Measurements from ENCODE around the gene TAF6. TPM values are rescaled to one million over a fixed set of nuclear protein-coding genes. Genes with fewer than 3 reads are reported as not detected.

TAF6 gene
- total and polyA plus RNA-seq, 9 of the 15 experiments (the other 6 are each of a cell fraction or from before 2014, with no cell fraction given) = 0.78 to 78.7 (median 21.3) TPM

GRCh38 chr7:100126931-100127865, 8.0 kb upstream of the TAF6 start, which contains the start of gene MBLAC1 (continued):
- TF ChIP-seq HMGXB4 (CRISPR knock-in tag; IDR thresholded peaks at IDR 0.05) = peak; percentile 21; the same call in 1 of the 2 replicates
- peak; percentile 93 for TF ChIP-seq TCF7L2 (IDR thresholded peaks at IDR 0.05; ENCODE audit: low read depth, low read length)
- TF ChIP-seq HNRNPL (IDR thresholded peaks at IDR 0.05; ENCODE audit: low read depth, low read length) = peak; percentile 12; the same call in 1 of the 2 replicates
- TF ChIP-seq, protein P1, sequence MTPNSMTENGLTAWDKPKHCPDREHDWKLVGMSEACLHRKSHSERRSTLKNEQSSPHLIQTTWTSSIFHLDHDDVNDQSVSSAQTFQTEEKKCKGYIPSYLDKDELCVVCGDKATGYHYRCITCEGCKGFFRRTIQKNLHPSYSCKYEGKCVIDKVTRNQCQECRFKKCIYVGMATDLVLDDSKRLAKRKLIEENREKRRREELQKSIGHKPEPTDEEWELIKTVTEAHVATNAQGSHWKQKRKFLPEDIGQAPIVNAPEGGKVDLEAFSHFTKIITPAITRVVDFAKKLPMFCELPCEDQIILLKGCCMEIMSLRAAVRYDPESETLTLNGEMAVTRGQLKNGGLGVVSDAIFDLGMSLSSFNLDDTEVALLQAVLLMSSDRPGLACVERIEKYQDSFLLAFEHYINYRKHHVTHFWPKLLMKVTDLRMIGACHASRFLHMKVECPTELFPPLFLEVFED (CRISPR knock-in tag; conservative IDR thresholded peaks at IDR 0.05) = 0 out of 2 replicates have a peak, but pooled peaks have one; percentile 3
- peak; percentile 49; the same call in 1 of the 2 replicates for TF ChIP-seq HDAC8 (tag; IDR thresholded peaks at IDR 0.05)
- TF ChIP-seq CBX1 (IDR thresholded peaks at IDR 0.05; ENCODE audit: low read depth) = peak; percentile 83; the same call in 1 of the 2 replicates
- no peak for TF ChIP-seq TARDBP (IDR thresholded peaks at IDR 0.05)
- TF ChIP-seq, protein P2, sequence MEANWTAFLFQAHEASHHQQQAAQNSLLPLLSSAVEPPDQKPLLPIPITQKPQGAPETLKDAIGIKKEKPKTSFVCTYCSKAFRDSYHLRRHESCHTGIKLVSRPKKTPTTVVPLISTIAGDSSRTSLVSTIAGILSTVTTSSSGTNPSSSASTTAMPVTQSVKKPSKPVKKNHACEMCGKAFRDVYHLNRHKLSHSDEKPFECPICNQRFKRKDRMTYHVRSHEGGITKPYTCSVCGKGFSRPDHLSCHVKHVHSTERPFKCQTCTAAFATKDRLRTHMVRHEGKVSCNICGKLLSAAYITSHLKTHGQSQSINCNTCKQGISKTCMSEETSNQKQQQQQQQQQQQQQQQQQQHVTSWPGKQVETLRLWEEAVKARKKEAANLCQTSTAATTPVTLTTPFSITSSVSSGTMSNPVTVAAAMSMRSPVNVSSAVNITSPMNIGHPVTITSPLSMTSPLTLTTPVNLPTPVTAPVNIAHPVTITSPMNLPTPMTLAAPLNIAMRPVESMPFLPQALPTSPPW (CRISPR knock-in tag; IDR thresholded peaks at IDR 0.05) = peak; percentile 95
- 0 out of 2 replicates have a peak, but pooled peaks have one; percentile 23 for TF ChIP-seq ZBTB40 (IDR thresholded peaks at IDR 0.05)
- no peak for TF ChIP-seq ZBTB40 (CRISPR knock-in tag; IDR thresholded peaks at IDR 0.05)
- peak; percentile 52; the same call in 1 of the 2 replicates for TF ChIP-seq ZKSCAN1 (IDR thresholded peaks at IDR 0.05; ENCODE audit: low read depth, low read length)
- TF ChIP-seq POLR2G (IDR thresholded peaks at IDR 0.05; ENCODE audit: low read depth, low read length) = peak; percentile 82

Data from K562 (cell line).